Panc1 (cell line): ENCODE data around the gene CHMP5. TPM values are rescaled to one million over a fixed set of nuclear protein-coding genes. Genes with fewer than 3 reads are reported as not detected.

ENCODE experiments used
- ATAC-seq: fragments of 200-7000 bp; cut with Tn5 transposase; 2 replicates; pipeline ENCODE4 v1.9.1; 2020; ENCODE audit warnings: mild to moderate bottlenecking, moderate library complexity
- BruUV-seq: library from RNA; stranded (reverse); fragments of 400-500 nt; replicated peaks from 2 replicates; lab custom pipeline; 2021; lab: Mats Ljungman, UMichigan
- CTCF ChIA-PET: fragments of 300-600 bp; sonication (Branson Sonifier 250); formaldehyde crosslinking; loops from one replicate; lab custom pipeline; 2022; ENCODE audit warnings: antibody characterized with exemption; lab: Charles Lee
- POLR2A ChIA-PET: fragments of 300-600 bp; sonication (Branson Sonifier 250); formaldehyde crosslinking; loops from one replicate; lab custom pipeline; 2022; ENCODE audit warnings: antibody characterized with exemption; lab: Charles Lee
- DNase-seq: peaks from one replicate; pipeline ENCODE4 v3.0.0-alpha.2; 2010; ENCODE audit warnings: low read depth, low spot score
- H3K27ac ChIP-seq: 2 replicates; pipeline ENCODE4 v1.5.1; 2011; ENCODE audit warnings: mild to moderate bottlenecking, low read length, inconsistent platforms
- H3K27me3 ChIP-seq: fragments of 200-500 bp; sonication (Bioruptor generic); 2 replicates; pipeline ENCODE4 v1.6.0; 2014; ENCODE audit warnings: low read length, inconsistent platforms; ENCODE audit not compliant: control insufficient read depth, insufficient read depth
- H3K36me3 ChIP-seq: fragments of 200-500 bp; sonication (Bioruptor generic); 2 replicates; pipeline ENCODE4 v1.5.1; 2014; ENCODE audit warnings: inconsistent platforms, mild to moderate bottlenecking, low read length, moderate library complexity; ENCODE audit not compliant: control insufficient read depth, insufficient read depth
- H3K4me1 ChIP-seq: 2 replicates; pipeline ENCODE4 v1.5.1; 2011; ENCODE audit warnings: inconsistent platforms, mild to moderate bottlenecking, low read length, moderate library complexity; ENCODE audit not compliant: control insufficient read depth, insufficient read depth
- H3K4me3 ChIP-seq, 2 experiments: 2 replicates each; pipeline ENCODE4 v1.5.1; 2011 to 2012; ENCODE audit warnings: low read depth in 2 of 2, low read length in 2 of 2, mild to moderate bottlenecking in 2 of 2, inconsistent platforms in 1 of 2, moderate library complexity in 1 of 2
- H3K9me3 ChIP-seq: fragments of 200-500 bp; sonication (Bioruptor generic); 2 replicates; pipeline ENCODE4 v1.5.1; 2014; ENCODE audit warnings: low read depth, mild to moderate bottlenecking, inconsistent platforms, low read length, moderate library complexity; ENCODE audit not compliant: control insufficient read depth, insufficient read depth
- POLR2AphosphoS5 ChIP-seq: IDR thresholded peaks from 2 replicates; pipeline ENCODE4 v1.6.1; 2012; ENCODE audit warnings: mild to moderate bottlenecking, low read depth, low read length, moderate library complexity
- SIN3A ChIP-seq: IDR thresholded peaks from 2 replicates; pipeline ENCODE4 v1.6.1; 2012; ENCODE audit warnings: low read depth, mild to moderate bottlenecking, low read length, moderate library complexity, borderline replicate concordance; ENCODE audit not compliant: insufficient read depth
- TCF7L2 ChIP-seq: IDR thresholded peaks from 2 replicates; pipeline ENCODE4 v1.6.1; 2011; ENCODE audit warnings: mild to moderate bottlenecking, low read depth, low read length, inconsistent platforms
- in situ Hi-C: cut with HindIII; loops from 2 replicates; pipeline ENCODE4 v1.10.0; 2016; ENCODE audit warnings: low sequenced_read_pairs, low pct_unique_long_range_greater_than_20kb
- intact Hi-C: fragments of 100-400 bp; cut with micrococcal nuclease; formaldehyde crosslinking; loops from one replicate; pipeline ENCODE4 v1.10.0; 2022; ENCODE audit not compliant: unreplicated experiment
- total RNA-seq: library from RNA; stranded (reverse); gene quantifications from one replicate; pipeline ENCODE4 v1.2.1, GENCODE V29; 2021; ENCODE audit not compliant: unreplicated experiment
- TF ChIP-seq, protein P1 (sequence below), 2 experiments: IDR thresholded peaks; 2 replicates each; pipeline ENCODE4 v1.6.1; 2011 to 2012; ENCODE audit warnings: low read depth in 2 of 2, control low read depth in 1 of 2, low read length in 1 of 2, mild to moderate bottlenecking in 1 of 2, moderate library complexity in 1 of 2; ENCODE audit not compliant: insufficient read depth in 1 of 2
- TF ChIP-seq, protein P2 (sequence below): fragments of 450-650 bp; IDR thresholded peaks from 2 replicates; pipeline ENCODE4 v1.5.1; 2017; ENCODE audit warnings: mild to moderate bottlenecking

The CHMP5 gene
- total RNA-seq, 1 experiment from 2014 or later, result 74.5 TPM

DNA sequence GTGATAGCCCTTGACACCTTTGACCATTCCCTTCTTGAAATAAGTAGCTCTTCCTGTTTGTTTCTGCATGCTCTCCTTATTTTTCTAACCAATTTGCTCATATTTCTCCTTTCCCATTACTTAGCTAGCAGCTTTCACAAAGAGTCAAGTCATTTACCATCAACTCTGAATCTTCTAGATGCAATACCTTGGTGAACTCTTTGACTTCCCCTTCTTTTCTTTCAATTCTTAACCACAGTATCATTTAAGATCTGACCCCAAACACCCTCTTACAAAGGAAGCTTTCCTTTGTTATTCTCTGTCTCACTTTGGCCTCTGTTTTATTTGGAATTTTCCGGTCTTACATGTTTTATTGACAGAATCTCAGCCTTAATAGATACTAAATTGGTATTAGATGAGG lies 39.5 kb downstream of the CHMP5 start:
- no peak overlapping the region for H3K4me3 ChIP-seq
- no peak overlapping the region for H3K27ac ChIP-seq
- H3K27me3 ChIP-seq, result no peaks in the 10 kb centered on the region
- no TSS peak for BruUV-seq
- no peaks in the 10 kb centered on the region for H3K9me3 ChIP-seq
- peaks cover 39% of the 10 kb centered on the region for H3K36me3 ChIP-seq
- ChIA-PET CTCF (interaction anchor here (1.0 kb wide), 1 partner anchor 17 kb away, joined by 3 read pairs; no protein-coding TSS in a partner anchor), POLR2A (interaction anchor here (0.8 kb wide), 1 partner anchor 14 kb away, joined by 18 read pairs; the partner anchor contains the start of gene NFX1)
- in situ Hi-C loops (no loop called here), intact Hi-C loops (no loop called here)
- DNase-seq, result no peak
- no peaks in the 10 kb centered on the region for H3K4me1 ChIP-seq
- ATAC-seq, result no peak
- TF ChIP-seq POLR2AphosphoS5 (no peak), SIN3A (no peak), TCF7L2 (no peak)
- TF ChIP-seq, protein P1, sequence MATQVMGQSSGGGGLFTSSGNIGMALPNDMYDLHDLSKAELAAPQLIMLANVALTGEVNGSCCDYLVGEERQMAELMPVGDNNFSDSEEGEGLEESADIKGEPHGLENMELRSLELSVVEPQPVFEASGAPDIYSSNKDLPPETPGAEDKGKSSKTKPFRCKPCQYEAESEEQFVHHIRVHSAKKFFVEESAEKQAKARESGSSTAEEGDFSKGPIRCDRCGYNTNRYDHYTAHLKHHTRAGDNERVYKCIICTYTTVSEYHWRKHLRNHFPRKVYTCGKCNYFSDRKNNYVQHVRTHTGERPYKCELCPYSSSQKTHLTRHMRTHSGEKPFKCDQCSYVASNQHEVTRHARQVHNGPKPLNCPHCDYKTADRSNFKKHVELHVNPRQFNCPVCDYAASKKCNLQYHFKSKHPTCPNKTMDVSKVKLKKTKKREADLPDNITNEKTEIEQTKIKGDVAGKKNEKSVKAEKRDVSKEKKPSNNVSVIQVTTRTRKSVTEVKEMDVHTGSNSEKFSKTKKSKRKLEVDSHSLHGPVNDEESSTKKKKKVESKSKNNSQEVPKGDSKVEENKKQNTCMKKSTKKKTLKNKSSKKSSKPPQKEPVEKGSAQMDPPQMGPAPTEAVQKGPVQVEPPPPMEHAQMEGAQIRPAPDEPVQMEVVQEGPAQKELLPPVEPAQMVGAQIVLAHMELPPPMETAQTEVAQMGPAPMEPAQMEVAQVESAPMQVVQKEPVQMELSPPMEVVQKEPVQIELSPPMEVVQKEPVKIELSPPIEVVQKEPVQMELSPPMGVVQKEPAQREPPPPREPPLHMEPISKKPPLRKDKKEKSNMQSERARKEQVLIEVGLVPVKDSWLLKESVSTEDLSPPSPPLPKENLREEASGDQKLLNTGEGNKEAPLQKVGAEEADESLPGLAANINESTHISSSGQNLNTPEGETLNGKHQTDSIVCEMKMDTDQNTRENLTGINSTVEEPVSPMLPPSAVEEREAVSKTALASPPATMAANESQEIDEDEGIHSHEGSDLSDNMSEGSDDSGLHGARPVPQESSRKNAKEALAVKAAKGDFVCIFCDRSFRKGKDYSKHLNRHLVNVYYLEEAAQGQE (IDR thresholded peaks at IDR 0.05; ENCODE audit: insufficient read depth in 1 of 2, low read depth in 2 of 2, low read length in 1 of 2), result no peak
- TF ChIP-seq, protein P2, sequence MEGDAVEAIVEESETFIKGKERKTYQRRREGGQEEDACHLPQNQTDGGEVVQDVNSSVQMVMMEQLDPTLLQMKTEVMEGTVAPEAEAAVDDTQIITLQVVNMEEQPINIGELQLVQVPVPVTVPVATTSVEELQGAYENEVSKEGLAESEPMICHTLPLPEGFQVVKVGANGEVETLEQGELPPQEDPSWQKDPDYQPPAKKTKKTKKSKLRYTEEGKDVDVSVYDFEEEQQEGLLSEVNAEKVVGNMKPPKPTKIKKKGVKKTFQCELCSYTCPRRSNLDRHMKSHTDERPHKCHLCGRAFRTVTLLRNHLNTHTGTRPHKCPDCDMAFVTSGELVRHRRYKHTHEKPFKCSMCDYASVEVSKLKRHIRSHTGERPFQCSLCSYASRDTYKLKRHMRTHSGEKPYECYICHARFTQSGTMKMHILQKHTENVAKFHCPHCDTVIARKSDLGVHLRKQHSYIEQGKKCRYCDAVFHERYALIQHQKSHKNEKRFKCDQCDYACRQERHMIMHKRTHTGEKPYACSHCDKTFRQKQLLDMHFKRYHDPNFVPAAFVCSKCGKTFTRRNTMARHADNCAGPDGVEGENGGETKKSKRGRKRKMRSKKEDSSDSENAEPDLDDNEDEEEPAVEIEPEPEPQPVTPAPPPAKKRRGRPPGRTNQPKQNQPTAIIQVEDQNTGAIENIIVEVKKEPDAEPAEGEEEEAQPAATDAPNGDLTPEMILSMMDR, result no peak

DNA sequence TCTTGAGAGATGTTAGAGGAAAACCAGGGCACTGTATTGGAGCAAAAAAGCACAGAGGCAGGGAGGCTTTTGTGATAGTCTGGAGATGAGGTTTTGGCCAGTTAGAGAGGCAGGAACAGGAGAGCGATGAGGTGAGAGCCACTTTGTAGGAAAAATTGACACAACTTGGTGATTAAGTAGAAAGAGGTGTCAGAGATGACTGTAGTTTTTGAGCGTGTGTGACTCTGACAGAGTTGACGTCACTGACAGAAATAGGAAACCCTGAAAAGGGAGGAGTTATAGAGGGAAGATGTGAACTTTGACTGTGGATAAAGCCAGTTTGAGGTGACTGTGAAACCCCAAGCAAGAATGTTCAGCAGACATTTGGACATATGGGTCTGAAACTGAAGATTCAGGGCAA lies 41.2 kb downstream of the CHMP5 start:
- intact Hi-C loops (no loop called here), in situ Hi-C loops (no loop called here)
- H3K9me3 ChIP-seq, result no peaks in the 10 kb centered on the region
- H3K4me1 ChIP-seq, result no peaks in the 10 kb centered on the region
- peaks cover 49% of the 10 kb centered on the region for H3K36me3 ChIP-seq
- no peak overlapping the region for H3K27ac ChIP-seq
- DNase-seq (no peak), ATAC-seq (no peak)
- BruUV-seq, result no TSS peak
- POLR2A ChIA-PET, result no interaction called here
- TF ChIP-seq, protein P2, result no peak
- TF ChIP-seq SIN3A (no peak), POLR2AphosphoS5 (no peak), TCF7L2 (no peak)
- TF ChIP-seq, protein P1 (IDR thresholded peaks at IDR 0.05; ENCODE audit: insufficient read depth in 1 of 2, low read depth in 2 of 2, low read length in 1 of 2), result no peak
- no peaks in the 10 kb centered on the region for H3K27me3 ChIP-seq
- H3K4me3 ChIP-seq, result no peak overlapping the region
- CTCF ChIA-PET, result no interaction called here
